Measurements from ENCODE around the gene MCRS1. TPM values are rescaled to one million over a fixed set of nuclear protein-coding genes. Genes with fewer than 3 reads are reported as not detected.
"Not testable (repeated sequence)": the region's sequence is repeated elsewhere in the genome, so short reads cannot be mapped to it uniquely, and the experiment has no call there.

Gene MCRS1
- total RNA-seq, 1 experiment from 2014 or later, result 88.6 TPM

DNA sequence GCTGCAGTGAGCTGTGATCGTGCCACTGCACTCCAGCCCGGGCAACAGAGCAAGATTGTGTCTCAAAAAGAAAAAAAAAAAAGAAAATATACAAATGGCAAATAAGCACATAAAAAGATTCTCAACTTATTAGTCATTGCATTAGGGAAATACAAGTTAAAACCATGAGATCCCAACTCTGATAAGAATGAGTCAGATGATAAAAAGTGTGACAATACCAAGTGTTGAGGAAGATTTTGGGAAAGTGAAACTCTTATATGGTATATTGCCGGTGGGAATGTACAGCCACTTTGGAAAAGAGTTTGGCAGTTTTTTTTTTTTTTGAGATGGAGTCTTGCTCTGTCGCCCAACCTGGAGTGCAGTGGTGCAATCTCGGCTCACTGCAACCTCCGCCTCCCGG, 47.8 kb upstream of the MCRS1 start:
- DNase-seq (ENCODE audit: low read depth, low spot score), result no peak
- H3K27me3 ChIP-seq (ENCODE audit: control insufficient read depth, insufficient read depth, low read length), result peaks cover 2% of the 10 kb centered on the region; the same call in 1 of the 2 replicates
- CTCF ChIA-PET, result no interaction called here
- ATAC-seq, result no peak
- H3K4me1 ChIP-seq (ENCODE audit: control insufficient read depth, insufficient read depth, low read length), result no peaks in the 10 kb centered on the region
- intact Hi-C loops (cut with micrococcal nuclease; ENCODE audit: unreplicated experiment) (no loop called here), in situ Hi-C loops (cut with HindIII; ENCODE audit: low pct_unique_long_range_greater_than_20kb, low sequenced_read_pairs) (no loop called here)
- no peaks in the 10 kb centered on the region for H3K36me3 ChIP-seq (ENCODE audit: control insufficient read depth, insufficient read depth, low read length)
- TF ChIP-seq POLR2AphosphoS5 (IDR thresholded peaks at IDR 0.05; ENCODE audit: low read depth, low read length), result no peak
- TF ChIP-seq, protein P1, sequence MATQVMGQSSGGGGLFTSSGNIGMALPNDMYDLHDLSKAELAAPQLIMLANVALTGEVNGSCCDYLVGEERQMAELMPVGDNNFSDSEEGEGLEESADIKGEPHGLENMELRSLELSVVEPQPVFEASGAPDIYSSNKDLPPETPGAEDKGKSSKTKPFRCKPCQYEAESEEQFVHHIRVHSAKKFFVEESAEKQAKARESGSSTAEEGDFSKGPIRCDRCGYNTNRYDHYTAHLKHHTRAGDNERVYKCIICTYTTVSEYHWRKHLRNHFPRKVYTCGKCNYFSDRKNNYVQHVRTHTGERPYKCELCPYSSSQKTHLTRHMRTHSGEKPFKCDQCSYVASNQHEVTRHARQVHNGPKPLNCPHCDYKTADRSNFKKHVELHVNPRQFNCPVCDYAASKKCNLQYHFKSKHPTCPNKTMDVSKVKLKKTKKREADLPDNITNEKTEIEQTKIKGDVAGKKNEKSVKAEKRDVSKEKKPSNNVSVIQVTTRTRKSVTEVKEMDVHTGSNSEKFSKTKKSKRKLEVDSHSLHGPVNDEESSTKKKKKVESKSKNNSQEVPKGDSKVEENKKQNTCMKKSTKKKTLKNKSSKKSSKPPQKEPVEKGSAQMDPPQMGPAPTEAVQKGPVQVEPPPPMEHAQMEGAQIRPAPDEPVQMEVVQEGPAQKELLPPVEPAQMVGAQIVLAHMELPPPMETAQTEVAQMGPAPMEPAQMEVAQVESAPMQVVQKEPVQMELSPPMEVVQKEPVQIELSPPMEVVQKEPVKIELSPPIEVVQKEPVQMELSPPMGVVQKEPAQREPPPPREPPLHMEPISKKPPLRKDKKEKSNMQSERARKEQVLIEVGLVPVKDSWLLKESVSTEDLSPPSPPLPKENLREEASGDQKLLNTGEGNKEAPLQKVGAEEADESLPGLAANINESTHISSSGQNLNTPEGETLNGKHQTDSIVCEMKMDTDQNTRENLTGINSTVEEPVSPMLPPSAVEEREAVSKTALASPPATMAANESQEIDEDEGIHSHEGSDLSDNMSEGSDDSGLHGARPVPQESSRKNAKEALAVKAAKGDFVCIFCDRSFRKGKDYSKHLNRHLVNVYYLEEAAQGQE (IDR thresholded peaks at IDR 0.05; ENCODE audit: insufficient read depth in 1 of 2, low read depth in 2 of 2, low read length in 1 of 2), result no peak
- TF ChIP-seq, protein P2, sequence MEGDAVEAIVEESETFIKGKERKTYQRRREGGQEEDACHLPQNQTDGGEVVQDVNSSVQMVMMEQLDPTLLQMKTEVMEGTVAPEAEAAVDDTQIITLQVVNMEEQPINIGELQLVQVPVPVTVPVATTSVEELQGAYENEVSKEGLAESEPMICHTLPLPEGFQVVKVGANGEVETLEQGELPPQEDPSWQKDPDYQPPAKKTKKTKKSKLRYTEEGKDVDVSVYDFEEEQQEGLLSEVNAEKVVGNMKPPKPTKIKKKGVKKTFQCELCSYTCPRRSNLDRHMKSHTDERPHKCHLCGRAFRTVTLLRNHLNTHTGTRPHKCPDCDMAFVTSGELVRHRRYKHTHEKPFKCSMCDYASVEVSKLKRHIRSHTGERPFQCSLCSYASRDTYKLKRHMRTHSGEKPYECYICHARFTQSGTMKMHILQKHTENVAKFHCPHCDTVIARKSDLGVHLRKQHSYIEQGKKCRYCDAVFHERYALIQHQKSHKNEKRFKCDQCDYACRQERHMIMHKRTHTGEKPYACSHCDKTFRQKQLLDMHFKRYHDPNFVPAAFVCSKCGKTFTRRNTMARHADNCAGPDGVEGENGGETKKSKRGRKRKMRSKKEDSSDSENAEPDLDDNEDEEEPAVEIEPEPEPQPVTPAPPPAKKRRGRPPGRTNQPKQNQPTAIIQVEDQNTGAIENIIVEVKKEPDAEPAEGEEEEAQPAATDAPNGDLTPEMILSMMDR (IDR thresholded peaks at IDR 0.05), result no peak
- TF ChIP-seq SIN3A (IDR thresholded peaks at IDR 0.05; ENCODE audit: borderline replicate concordance, insufficient read depth, low read depth, low read length), result no peak
- no peak for TF ChIP-seq TCF7L2 (IDR thresholded peaks at IDR 0.05; ENCODE audit: low read depth, low read length)
- H3K9me3 ChIP-seq (ENCODE audit: control insufficient read depth, insufficient read depth, low read depth, low read length), result no peaks in the 10 kb centered on the region
- no peak overlapping the region for H3K27ac ChIP-seq (ENCODE audit: low read length)
- BruUV-seq (replicated peaks), result no TSS peak
- POLR2A ChIA-PET, result interaction anchor here (0.6 kb wide), 1 partner anchor 206 kb away, joined by 3 read pairs; no protein-coding TSS in a partner anchor
- H3K4me3 ChIP-seq (ENCODE audit: low read depth in 2 of 2, low read length in 2 of 2), result no peak overlapping the region

DNA sequence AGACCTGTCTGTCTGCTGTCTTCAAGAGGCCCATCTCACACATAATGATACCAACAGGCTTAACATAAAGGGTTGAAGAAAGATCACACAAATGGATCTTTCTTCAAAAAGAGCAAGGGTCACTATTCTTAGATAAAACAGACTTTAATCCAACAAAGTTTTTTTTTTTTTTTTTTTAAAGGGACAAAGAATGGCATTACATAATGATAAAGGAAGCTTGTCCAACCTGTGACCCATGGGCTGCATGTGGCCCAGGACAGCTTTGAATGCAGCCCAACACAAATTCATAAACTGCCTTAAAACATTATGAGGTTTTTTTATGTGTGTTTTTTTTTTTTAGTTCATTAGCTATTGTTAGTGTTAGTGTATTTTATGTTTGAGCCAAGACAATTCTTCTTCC, 44.3 kb upstream of the MCRS1 start:
- H3K4me1 ChIP-seq (ENCODE audit: control insufficient read depth, insufficient read depth, low read length), result no peaks in the 10 kb centered on the region
- CTCF ChIA-PET, result interaction anchor here (0.6 kb wide), 2 partner anchors 37 to 348 kb away, joined by 3 to 4 read pairs; no protein-coding TSS in a partner anchor
- in situ Hi-C loops (cut with HindIII; ENCODE audit: low pct_unique_long_range_greater_than_20kb, low sequenced_read_pairs), result no loop called here
- H3K27ac ChIP-seq (ENCODE audit: low read length), result no peak overlapping the region
- H3K9me3 ChIP-seq (ENCODE audit: control insufficient read depth, insufficient read depth, low read depth, low read length), result no peaks in the 10 kb centered on the region
- no peaks in the 10 kb centered on the region for H3K36me3 ChIP-seq (ENCODE audit: control insufficient read depth, insufficient read depth, low read length)
- POLR2A ChIA-PET, result interaction anchor here (0.6 kb wide), 1 partner anchor 253 kb away, joined by 4 read pairs; no protein-coding TSS in a partner anchor
- no peaks in the 10 kb centered on the region for H3K27me3 ChIP-seq (ENCODE audit: control insufficient read depth, insufficient read depth, low read length)
- intact Hi-C loops (cut with micrococcal nuclease; ENCODE audit: unreplicated experiment), result no loop called here
- BruUV-seq (replicated peaks), result no TSS peak
- DNase-seq (ENCODE audit: low read depth, low spot score) (no peak), ATAC-seq (no peak)
- TF ChIP-seq, protein P1 (IDR thresholded peaks at IDR 0.05; ENCODE audit: insufficient read depth in 1 of 2, low read depth in 2 of 2, low read length in 1 of 2), result no peak
- H3K4me3 ChIP-seq (ENCODE audit: low read depth in 2 of 2, low read length in 2 of 2), result no peak overlapping the region

DNA sequence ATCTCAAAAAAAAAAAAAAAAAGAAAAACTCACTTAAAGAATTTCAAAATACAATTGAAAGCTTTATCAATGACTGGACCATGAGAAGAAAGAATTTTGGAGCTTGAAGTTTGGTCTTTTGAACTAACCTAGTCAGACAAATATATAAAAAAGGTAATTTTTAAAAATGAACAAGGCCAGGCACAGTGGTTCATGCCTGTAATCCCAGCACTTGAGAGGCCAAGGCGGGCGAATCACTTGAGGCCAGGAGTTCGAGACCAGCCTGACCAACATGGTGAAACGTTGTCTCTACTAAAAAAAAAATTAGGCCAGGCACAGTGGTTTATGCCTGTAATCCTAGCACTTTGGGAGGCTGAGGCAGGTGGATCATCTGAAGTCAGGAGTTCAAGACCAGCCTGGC, 42.8 kb upstream of the MCRS1 start:
- H3K36me3 ChIP-seq (ENCODE audit: control insufficient read depth, insufficient read depth, low read length); H3K4me1 ChIP-seq (ENCODE audit: control insufficient read depth, insufficient read depth, low read length); DNase-seq (ENCODE audit: low read depth, low spot score); H3K27me3 ChIP-seq (ENCODE audit: control insufficient read depth, insufficient read depth, low read length); in situ Hi-C loops (cut with HindIII; ENCODE audit: low pct_unique_long_range_greater_than_20kb, low sequenced_read_pairs); ATAC-seq; BruUV-seq (replicated peaks); intact Hi-C loops (cut with micrococcal nuclease; ENCODE audit: unreplicated experiment); H3K27ac ChIP-seq (ENCODE audit: low read length); H3K4me3 ChIP-seq (ENCODE audit: low read depth in 2 of 2, low read length in 2 of 2); H3K9me3 ChIP-seq (ENCODE audit: control insufficient read depth, insufficient read depth, low read depth, low read length): not testable (repeated sequence)
- ChIA-PET POLR2A (interaction anchor here (0.6 kb wide), 1 partner anchor 30 kb away, joined by 3 read pairs; no protein-coding TSS in a partner anchor), CTCF (interaction anchor here (0.6 kb wide), 3 partner anchors 12 to 146 kb away, joined by 3 to 8 read pairs (median 3); no protein-coding TSS in a partner anchor)
